HG02678 (cell line): Measurements from ENCODE around the gene AHCYL1.

Experiments used
- ATAC-seq: cut with Tn5 transposase; IDR thresholded peaks from one replicate; pipeline ENCODE4 v1.9.1; 2021; ENCODE audit warnings: mild to moderate bottlenecking, moderate library complexity; ENCODE audit not compliant: unreplicated experiment

The AHCYL1 gene

DNA sequence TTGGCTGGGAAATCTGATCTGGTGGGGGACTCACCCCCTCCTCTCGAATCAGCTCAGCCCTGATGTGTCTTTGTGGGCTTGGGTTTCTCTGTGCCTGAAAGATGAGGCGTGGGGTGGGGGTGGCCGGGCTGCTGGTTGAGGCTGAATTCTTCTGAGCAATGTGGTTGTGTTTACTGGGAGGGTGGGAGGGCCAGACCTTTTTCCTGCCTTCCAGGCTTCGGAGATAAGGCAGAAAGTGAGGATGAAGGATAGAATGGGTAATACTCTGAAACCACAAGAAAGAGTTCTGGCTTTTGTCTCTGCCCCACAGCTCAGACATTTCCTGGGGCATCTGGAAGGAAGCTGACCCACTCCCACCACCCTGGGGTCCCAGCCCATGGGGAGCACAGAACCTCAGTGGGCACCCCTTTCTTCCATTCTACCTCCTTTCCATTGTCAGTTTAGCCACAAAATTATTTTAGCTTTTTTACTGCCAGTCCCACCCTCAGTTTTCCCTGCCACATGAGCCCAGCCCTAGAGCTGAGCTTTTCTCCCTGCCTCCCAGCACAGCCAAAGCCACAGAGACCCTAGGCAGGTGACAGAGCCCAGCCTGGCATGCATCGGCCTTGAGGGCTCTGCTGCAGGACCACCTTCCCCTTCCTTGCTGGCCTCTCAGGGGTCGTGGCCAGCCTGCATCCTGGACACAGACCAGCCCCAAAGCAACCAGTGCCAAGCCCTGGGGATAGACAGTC, 74.7 kb downstream of the AHCYL1 start:
- ATAC-seq: no peak

DNA sequence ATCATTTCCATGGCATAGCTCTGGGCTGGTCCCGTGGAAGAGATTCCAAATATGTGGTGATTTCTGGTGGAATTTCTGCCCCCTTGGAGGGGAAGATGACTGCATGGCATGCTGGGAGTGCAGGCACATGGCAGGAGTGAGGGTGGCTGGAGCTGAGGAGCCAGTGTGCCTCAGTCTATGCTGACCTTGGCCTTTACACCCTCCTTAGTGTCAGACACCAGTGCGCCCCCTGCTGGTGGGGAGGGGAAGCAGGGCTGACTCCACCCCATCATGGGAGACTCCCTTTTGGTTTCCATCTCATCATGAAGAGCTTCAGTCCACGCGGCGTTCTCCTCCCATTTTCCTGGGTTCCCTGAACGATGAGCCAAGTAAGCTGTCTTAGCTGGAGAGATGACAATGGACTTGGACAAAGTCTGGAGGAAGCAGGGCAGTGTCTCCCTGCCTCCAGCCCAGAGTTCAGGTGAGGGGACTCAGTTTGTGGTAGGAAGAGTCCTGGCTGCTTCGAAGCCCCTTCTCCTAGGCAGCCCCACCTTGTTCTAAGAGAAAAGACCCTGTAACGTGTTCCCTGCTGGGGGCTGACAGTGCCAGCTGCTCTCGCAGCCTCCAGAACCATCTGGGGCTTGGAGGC, 75.6 kb downstream of the AHCYL1 start:
- ATAC-seq: no peak

DNA sequence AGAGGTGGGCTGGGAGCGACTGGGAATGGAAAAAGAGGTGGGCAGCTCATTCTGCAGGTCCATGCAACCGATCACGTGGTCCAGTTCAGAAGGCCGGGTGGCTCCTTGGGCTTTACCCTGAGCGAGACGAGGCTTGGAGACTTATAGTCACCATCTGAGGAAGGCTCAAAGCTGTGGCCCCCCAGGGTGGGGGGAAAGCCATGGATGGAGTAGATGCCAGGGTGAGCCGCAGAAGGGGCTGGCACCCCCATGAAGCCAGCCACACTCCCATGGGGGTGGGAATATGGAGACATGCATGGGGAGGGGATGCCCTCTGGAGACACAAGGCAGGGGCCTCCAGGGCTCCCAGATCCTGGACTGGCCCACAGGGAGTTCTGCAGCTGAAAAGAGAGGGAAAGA, 76.1 kb downstream of the AHCYL1 start:
- ATAC-seq: no peak

DNA sequence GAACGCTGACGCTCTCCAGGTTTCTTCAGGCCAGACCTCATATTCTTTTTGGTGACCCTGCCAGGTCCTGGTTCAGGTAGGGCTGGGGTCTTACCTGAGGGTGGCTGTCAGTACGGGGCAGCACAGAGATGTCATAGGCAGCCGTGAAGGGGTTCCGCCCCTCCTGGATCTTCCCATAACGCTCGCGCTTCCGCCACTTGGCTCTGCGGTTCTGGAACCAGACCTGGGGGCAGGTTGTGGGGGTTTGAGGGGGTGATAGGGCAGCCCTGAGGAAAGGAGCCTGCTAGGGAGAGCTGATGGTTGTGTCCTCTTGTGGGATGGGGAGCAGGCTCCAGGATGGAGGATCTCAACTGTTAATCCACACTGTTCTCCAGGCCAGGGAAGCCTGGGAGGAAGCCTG, 76.8 kb downstream of the AHCYL1 start:
- ATAC-seq: no peak

DNA sequence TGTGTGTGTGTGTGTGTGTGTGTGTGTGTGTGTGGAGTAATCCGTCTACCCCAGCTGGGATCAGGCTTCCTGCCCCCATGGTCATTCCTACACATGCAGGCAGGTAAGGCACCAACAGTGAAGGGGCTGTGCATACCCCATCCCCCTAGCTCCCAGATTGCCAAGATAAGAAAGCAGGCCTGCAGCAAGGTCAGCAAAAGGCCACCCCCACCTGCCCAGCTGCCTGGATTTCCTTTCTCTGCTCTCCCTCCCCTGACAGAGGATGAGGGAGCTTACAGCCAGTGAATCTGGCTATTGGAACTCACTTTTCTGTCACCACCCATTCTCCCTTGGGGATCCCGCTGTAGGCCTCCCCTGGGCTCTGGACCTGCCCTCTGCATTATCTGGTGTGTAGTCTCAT, 78.0 kb downstream of the AHCYL1 start:
- ATAC-seq: no peak

DNA sequence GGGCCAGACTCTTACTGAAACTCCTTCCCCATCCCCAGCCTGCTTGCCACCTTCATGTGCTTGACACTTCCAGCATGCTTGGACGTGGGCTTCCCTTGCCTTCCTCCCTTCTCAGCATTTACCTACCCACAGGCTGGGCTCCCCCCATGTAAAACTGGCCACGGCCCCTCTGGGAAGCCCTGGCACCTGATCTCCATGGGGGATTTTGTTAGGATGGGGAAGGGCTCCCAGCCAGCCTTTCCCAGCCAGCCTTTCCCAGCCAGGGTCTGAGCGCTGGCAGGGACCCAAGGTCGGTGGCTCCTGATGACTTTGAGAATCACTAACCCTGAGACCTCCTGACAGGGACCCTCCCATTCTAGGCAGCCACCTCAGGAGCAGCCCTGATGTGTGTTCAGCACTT, 79.2 kb downstream of the AHCYL1 start:
- ATAC-seq: no peak

DNA sequence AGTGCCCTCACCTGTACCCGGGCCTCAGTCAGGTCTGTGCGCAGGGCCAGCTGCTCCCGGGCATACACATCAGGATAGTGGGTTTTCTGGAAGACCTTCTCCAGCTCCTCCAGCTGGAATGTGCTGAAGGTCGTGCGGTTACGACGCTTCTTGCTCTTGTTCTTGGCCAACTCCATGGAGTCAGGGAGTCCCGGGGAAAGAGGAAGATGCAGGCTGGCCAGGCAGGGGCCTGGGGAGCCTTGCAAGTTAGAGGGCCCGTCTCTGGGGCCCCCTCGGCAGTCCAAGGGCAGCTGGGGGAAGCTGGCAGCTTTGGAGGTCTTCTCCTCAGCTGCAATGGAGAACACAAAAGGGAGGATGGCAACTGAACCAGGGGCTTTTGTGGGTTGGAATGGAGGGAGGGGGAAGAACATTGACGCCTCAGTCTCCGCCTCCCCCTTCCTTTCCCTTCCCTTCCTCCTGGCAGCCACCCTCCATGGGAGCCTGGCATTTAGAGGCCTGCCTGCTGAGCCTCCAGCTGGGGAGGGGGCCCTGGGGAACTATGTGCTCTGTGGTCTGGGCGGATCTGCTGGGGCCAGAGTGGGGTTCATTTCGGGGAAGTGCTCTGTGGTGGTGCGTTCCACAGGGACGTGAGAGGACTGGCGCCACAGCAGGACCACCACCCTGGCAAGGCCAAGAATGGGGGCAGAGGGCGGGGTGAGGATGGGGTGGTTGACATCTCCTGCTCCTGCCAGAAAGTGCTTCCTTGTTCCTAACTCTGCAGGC, 80.2 kb downstream of the AHCYL1 start:
- no peak for ATAC-seq

DNA sequence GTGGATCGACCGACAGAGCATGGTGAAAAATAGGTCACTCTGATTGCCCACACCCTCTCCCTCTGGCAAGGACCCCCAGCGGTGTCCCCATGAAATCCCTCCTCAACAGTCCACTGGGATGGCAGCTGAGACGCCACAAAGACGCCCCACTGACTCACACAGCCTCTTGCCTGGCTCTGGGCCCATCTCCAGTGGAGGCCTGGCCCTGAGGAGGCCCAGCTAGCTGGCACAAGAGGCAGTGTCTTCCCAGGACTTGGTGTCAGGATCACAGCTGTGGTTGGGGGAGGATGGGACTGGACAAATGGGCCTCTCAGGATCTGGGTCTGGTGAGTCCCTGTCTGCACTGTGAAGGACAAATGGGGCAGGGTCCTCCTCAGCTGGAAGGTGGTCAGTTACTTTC, 81.3 kb downstream of the AHCYL1 start:
- no peak for ATAC-seq

DNA sequence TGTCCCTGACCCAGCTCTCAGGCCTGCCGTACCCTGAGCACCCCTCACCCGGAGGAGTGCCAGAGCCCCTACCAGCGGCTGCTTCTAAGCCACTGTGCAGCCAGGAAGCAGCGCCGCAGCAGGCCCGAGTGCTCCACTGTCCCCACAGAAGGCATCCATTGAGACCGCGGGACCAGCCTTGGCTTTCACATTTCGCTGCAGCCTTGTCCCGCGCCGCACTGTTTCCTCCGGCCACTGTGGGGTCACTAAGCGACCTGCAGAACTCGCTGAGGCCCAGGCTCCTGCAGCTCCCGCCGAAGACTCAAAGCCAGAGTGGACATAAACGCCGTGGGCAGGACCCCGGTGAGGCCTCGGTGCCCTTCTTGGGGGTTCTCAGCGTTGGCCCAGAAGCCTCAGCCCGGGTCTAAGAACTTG, 82.9 kb downstream of the AHCYL1 start:
- ATAC-seq: no peak

DNA sequence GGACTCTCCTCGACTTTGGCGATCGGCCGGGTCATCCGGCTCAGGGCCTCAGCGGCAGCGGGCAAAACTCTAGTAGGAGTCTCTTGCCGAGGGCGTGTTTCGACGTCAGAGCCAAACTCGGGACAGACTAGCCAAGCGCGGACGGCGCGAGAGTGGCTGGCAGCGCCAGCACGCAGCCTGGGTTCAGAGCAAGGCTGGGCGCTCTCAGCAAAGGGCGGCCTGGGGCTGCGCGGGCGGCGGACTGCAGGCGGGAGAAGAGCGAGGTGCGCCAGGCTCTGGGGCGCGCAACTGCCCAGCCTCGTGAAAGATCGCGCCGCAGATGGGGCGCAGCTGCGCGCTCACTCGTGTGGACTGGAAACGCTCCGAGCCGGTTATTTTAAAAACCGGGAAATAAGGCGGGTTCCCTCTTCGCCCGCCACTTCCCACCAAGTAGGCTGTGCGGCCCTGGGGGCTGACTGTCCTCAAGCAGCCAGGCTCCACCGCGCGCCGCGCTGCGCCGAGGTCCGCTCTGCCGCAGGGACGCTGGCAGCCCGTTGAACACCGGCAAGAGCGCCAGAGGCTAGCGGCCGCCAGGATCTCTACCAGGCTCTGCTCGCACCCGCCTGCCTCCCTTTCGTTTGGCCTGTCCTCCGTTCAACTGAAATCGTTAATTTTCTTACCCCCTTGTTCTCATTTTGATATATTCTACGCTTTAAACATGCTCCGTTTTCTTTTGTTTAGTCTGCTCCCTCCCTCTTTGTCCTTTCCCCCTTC, 83.5 kb downstream of the AHCYL1 start:
- ATAC-seq: no peak

DNA sequence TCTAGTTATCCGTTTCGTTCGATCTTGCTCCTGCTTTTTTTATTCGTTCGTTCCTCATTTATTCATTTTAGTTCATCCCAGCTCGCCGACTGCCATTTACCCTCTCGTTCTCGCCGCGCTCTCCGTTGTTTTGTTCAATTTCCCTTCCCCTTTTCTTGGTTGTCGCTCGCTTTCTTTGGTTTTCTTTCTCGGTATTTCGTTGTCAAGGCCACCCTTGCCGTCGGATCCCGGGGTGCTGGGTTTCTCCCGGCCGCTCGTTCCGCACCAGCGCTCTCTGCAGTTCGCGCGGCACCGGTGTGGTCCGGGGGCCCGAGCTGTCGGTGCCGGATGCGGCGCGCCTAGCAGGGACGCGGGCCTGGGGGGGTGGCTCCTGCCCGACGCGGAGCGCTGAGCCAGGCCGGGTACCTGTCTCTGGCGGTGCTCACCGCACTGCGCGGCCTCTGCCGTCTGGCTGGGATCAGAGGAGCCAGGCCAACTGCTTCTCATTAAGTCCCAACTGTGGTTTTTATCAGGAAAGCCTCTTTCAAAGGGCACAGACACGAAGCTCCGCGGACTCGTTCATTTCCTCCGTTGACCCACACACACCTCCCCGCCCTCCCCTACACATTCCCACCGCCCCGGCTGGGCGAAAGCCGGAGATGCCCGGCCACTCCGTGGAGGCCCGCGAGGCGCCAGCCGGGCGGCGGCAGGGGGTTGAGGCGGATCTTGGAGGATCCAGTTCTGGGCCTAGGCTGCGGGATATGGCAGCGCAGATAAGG, 84.3 kb downstream of the AHCYL1 start:
- no peak for ATAC-seq

DNA sequence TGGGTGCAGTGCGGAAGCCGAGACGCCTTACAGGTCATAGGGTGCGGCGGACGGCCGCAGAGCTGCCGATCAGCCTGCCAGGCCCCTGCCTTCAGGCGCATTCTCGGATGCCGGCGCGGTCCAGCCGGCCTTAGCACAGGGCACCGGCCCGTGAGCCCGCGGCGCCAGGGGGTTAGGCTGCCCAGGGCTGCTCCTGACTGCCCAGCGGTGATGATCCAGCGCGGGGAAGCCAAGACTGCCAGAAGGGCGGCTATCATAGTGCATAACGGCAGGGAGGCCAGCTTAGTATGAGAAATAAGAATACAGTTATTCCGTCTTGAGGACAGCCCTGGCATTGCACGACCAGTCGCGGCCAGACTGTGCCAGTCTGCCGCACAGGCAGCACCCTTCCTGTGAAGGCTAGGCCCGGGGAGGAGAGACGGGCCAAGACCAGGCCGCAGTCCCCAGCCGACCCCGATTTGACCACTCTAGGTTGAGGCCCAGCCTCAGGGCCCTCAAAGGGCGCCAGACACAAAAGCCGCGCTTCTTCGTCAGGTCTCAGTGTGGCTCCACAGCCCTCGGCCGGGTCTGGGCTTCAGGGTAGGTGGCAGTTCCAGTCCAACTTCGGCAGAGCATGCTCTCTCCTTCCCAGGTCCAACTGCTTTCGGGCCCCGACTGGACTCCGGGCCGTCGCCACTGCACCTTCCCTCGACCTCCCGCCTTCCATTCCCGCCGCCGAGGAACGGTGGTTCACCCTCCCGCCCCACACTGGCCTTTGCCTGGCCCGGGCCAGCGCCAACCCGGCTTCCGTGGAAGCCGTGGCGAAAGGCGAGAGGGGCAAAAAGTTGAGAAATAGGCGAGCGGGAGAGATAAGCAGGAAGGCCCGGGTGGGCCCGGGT, 85.1 kb downstream of the AHCYL1 start:
- no peak for ATAC-seq

DNA sequence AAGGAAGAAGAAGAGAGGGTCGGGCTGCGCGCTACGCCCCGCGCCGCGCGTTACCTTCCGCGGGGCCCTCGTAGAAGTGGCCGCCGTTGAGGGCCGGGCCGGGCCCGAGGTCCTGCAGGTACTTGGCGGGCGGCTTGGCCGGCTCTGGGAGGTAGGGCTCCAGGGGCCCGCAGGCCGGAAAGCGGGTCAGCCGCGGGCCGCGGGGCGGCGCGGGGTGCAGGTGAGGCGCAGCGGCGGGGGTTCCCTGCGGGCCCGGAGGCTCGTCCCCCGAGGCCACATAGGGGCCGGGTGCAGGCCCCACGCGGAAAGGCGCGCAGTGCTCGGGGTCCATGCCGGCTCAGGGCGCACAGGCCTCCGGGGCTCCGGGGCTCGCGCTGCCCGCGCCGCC, 85.7 kb downstream of the AHCYL1 start:
- no peak for ATAC-seq

DNA sequence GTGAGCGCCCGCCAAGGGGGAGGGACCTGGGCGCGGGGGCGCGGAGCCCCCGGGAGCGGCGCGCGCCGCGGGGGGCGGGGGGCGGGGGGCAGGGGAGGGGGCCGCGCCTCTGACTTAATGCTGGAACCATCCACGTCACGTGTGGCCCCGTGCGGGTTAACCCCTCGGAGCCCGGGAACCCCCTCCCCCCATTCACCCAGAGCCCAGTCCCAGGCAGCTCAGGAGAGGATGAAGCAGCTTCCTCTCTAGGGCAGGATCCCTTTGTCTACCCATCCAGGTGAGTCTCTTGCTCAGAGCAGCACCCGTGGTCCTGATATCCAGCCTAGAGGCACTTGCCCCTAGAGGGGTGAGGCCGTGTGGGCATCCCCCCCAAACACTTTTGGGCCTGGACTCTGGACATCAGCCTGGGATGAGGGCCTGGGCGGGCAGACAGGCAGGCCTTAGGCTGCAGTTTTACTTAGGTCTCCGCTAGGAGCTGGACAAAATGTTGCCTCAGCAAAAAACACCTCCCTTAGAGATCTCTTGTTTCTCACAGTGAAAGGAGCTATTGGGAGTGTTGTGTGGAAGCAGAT, 86.2 kb downstream of the AHCYL1 start, which contains the start of gene ALX3:
Gene ALX3 (minus strand): TSS at position 2 of the 572 bp plus-strand sequence. CDS start 60 bp downstream, outside the sequence.
- ATAC-seq: no peak
